MM.1S (cell line): ENCODE data around the gene HINFP.

ENCODE experiments used
- CTCF ChIP-seq: fragments of 300-600 bp; sonication (generic); IDR thresholded peaks from 2 replicates; pipeline ENCODE4 v1.5.1; 2016; ENCODE audit warnings: antibody characterized with exemption, low read length, mixed read lengths
- EZH2 ChIP-seq: fragments of 300-600 bp; sonication (generic); optimal IDR thresholded peaks from 2 replicates; pipeline ENCODE3; 2017; ENCODE audit warnings: low read depth, mild to moderate bottlenecking, antibody characterized with exemption, low read length, mixed read lengths
- EZH2phosphoT487 ChIP-seq: fragments of 300-600 bp; sonication (generic); IDR thresholded peaks from 2 replicates; pipeline ENCODE4 v1.6.1; 2018; ENCODE audit warnings: antibody characterized with exemption, low read length

- no peak for TF ChIP-seq EZH2phosphoT487
- no peak for TF ChIP-seq CTCF
- no peak for TF ChIP-seq EZH2
These were observed 42.5 kb upstream of the HINFP start for GRCh38 chr11:119078675-119079420.
